Measurements from ENCODE around the gene DAB2IP. TPM values are rescaled to one million over a fixed set of nuclear protein-coding genes. Genes with fewer than 3 reads are reported as not detected.

Gene DAB2IP
- total RNA-seq, 4 donors from 2014 or later: 42.0 to 93.4 (median 47.9) TPM

GRCh38 chr9:121708768-121709488, 57.5 kb downstream of the DAB2IP start:
- H3K36me3 ChIP-seq: no peaks in the 10 kb centered on the region
- 80% methylated on average over 1 of the region's 14 CpGs; no CpG with 5 or more reads in 1 of the 2 donors for WGBS, 2 donors (ENCODE audit: low coverage in 1 of 2)
- TF ChIP-seq POLR2AphosphoS5 (IDR thresholded peaks at IDR 0.05): no peak
- no peak for TF ChIP-seq EP300 (IDR thresholded peaks at IDR 0.05)
- TF ChIP-seq POLR2A (IDR thresholded peaks at IDR 0.05): no peak
- TF ChIP-seq CTCF (IDR thresholded peaks at IDR 0.05): no peak
- H3K9me3 ChIP-seq: no peaks in the 10 kb centered on the region
- no peaks in the 10 kb centered on the region for H3K27me3 ChIP-seq
- H3K4me1 ChIP-seq: peaks cover 0 to 64% (median 5%) of the 10 kb centered on the region in 3 donors
- no peak overlapping the region for H3K4me3 ChIP-seq
- ATAC-seq: peak; percentile 34
- H3K27ac ChIP-seq: peak overlapping the region in 2 of 4 donors; percentile 5 to 46

- ATAC-seq: peak; percentile 29
Observed at GRCh38 chr9:121709798-121710197, 58.4 kb downstream of the DAB2IP start.

GRCh38 chr9:121711281-121711680, 59.8 kb downstream of the DAB2IP start:
- no peak for TF ChIP-seq CTCF (IDR thresholded peaks at IDR 0.05)
- no peak for ATAC-seq
- H3K4me3 ChIP-seq: no peak overlapping the region

More at GRCh38 chr9:121709798-121710197, 58.4 kb downstream of the DAB2IP start:
- no peaks in the 10 kb centered on the region for H3K27me3 ChIP-seq
- peaks cover 0 to 73% (median 5%) of the 10 kb centered on the region in 3 donors for H3K4me1 ChIP-seq
- no peak overlapping the region for H3K4me3 ChIP-seq
- H3K27ac ChIP-seq: peak overlapping the region in 2 of 4 donors; percentile 5 to 46
- H3K9me3 ChIP-seq: no peaks in the 10 kb centered on the region
- H3K36me3 ChIP-seq: no peaks in the 10 kb centered on the region
- 20 to 78% methylated on average over 2 of the region's 4 CpGs for WGBS, 2 donors (ENCODE audit: low coverage in 1 of 2)
- TF ChIP-seq EP300 (IDR thresholded peaks at IDR 0.05): no peak
- TF ChIP-seq CTCF (IDR thresholded peaks at IDR 0.05): no peak
- no peak for TF ChIP-seq POLR2A (IDR thresholded peaks at IDR 0.05)
- no peak for TF ChIP-seq POLR2AphosphoS5 (IDR thresholded peaks at IDR 0.05)

GRCh38 chr9:121711797-121712196, 60.4 kb downstream of the DAB2IP start:
- Histone ChIP-seq H3K9me3 (no peaks in the 10 kb centered on the region), H3K4me1 (peaks cover 0 to 81% (median 5%) of the 10 kb centered on the region in 3 donors), H3K27ac (no peak overlapping the region), H3K36me3 (no peaks in the 10 kb centered on the region), H3K4me3 (no peak overlapping the region), H3K27me3 (no peaks in the 10 kb centered on the region)
- 91 to 96% methylated on average over 4 of the region's 5 CpGs for WGBS, 2 donors (ENCODE audit: low coverage in 1 of 2)
- TF ChIP-seq POLR2AphosphoS5 (IDR thresholded peaks at IDR 0.05) (no peak), CTCF (IDR thresholded peaks at IDR 0.05) (no peak), POLR2A (IDR thresholded peaks at IDR 0.05) (no peak), EP300 (IDR thresholded peaks at IDR 0.05) (no peak)
- no peak for ATAC-seq

More at GRCh38 chr9:121711281-121711680, 59.8 kb downstream of the DAB2IP start:
- Histone ChIP-seq H3K9me3 (no peaks in the 10 kb centered on the region), H3K27ac (no peak overlapping the region), H3K36me3 (no peaks in the 10 kb centered on the region), H3K4me1 (peaks cover 0 to 81% (median 5%) of the 10 kb centered on the region in 3 donors), H3K27me3 (no peaks in the 10 kb centered on the region)
